GM19025 (cell line): ENCODE results near the gene FRMD4A.
"Not testable (repeated sequence)": the region's sequence is repeated elsewhere in the genome, so short reads cannot be mapped to it uniquely, and the experiment has no call there.

Experiments
- ATAC-seq: cut with Tn5 transposase; IDR thresholded peaks from one replicate; pipeline ENCODE4 v1.9.1; 2021; ENCODE audit warnings: mild to moderate bottlenecking, low read depth, moderate library complexity; ENCODE audit not compliant: unreplicated experiment

FRMD4A gene

DNA sequence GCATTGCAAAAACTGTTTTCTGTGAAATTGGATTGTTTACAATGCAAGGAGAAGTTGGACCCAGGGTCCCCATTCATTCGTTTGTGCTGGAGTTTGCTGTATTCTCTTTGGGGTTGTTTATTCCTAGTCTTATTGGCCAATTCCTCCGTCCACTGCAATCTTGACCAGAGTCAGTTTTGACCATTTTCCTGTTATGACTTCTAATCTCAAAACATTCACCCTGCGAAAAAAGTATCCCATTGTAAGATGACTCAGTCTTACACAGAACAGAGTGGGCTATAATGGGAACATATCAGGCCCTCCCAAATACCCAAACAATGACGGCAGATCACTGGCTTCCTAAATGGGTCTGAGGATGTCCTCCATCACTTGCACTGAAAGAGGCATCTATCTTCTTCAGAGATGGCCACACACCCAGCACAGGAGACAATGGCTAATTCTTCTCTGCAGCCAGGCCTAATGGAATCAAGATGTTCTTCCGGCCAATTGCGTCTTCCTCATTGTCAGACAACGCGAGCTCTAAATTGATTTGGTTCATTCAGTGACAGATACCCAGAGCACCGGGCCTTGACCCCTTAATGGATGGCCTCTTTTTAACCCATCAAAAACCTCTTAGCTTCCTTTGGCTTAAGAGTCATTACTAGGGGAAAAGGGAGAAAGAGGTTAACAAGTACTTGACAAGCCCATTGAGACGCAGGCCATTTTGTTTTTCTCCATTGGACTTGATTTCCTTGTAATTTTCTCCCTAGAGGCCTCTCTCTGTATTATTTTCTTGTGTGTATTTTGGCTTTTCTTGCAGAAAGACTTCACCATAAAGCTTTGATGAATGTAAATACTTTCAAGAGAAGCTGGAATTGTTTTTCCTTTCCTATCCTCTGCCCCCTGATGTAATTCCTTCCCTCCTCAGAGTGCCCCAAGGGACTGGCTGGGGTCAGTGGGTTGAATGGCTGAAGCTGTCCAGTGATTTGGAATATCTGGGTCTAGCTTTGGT, 614.3 kb downstream of the FRMD4A start:
- ATAC-seq: no peak

- not testable (repeated sequence) for ATAC-seq
Observed at GRCh38 chr10:13715596-13715995, 615.1 kb downstream of the FRMD4A start.

DNA sequence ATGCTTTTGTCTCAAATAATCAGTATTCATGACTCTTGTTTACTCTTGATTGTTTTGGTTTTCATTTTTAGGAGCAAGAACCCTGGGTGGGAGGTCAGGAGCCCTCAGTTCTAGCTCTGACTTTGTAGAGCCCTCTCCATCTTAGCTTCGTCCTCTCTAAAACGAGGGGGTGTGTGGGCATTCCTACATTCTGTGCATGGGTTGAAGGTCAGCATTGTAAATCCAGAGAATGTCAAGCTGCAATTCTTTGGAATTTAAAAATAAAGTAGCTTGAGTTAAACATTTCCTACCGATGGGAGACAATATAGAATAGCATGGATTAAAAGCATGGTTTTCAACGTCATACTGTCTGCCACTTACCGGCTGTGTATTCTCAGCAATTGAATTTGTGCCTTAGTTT, 615.6 kb downstream of the FRMD4A start:
- no peak for ATAC-seq

GRCh38 chr10:13712837-13713581, 617.7 kb downstream of the FRMD4A start:
- peak; percentile 80 for ATAC-seq

DNA sequence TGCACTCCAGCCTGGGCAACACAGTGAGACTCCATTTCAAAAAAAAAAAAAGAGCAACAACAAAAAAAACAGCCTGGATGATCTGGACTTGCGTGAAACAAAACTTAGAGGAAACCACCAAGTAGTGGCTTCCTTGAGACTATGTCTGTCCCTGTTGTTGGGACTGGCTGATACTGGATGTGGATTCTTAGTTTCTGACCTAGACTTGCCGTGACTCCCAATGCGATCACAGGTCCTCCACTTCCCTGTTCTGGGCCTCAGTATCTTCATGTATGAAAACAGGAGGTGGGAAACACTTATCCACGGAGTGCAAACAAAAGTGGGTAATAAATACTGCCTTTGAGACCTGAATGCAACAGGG, 618.3 kb downstream of the FRMD4A start:
- no peak for ATAC-seq

- no peak for ATAC-seq
Observed at GRCh38 chr10:13711291-13711690, 619.4 kb downstream of the FRMD4A start.

GRCh38 chr10:13709931-13710650, 620.6 kb downstream of the FRMD4A start:
- ATAC-seq: no peak

- ATAC-seq: no peak
Observed at GRCh38 chr10:13708256-13708990, 622.3 kb downstream of the FRMD4A start.

- ATAC-seq: no peak
Observed at GRCh38 chr10:13707156-13707881, 623.4 kb downstream of the FRMD4A start.

DNA sequence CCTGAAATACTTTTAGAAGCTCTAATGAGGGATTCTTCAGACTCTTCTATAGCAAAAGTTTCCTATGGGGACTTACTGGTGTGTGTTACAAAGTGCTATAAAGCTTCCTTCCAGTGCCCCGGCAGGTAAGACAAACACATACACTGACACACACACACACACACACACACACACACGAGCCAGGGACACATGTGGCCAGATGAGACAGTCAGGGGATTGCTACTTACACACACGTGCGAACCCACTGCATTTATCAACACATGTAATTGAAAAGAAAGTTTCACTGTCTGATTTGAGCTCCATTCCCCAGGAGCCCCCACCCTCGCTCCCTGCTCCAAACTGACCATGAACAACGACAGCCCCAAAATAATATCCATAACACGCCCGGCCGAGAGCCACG, 624.1 kb downstream of the FRMD4A start:
- ATAC-seq: no peak

GRCh38 chr10:13706175-13706574, 624.5 kb downstream of the FRMD4A start:
- no peak for ATAC-seq

DNA sequence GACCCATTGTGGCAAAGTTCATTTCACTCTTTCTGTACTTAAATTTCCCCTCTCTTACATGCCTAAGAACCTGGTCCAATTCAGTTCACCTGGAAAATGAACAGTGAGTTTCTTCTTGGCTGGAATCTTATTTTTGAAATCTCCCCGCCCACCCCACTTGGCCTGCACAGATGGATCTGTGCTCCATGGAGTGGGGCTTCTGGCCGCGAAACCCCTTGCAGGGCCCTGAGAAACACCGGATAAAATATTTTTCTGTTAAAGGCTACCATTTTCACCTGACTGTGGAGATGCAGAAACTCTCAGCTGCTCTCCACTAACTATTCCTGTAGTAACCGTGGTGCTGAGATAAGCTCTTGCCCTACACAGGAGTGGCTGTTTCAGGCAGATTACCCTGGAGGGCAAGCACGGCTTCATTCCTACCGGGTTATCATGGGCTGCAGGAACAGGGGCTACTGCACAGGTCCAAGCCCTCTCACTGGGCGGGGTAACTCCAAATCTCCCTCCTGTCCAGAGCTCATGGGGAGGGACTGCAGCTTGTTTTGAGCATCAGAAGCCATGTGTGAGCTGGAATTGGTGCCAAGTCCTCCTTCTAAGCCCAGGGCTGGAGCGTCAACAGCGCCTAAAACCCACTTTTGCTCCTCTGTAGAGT, 625.1 kb downstream of the FRMD4A start:
- ATAC-seq: no peak

GRCh38 chr10:13704964-13705363, 625.8 kb downstream of the FRMD4A start:
- no peak for ATAC-seq

GRCh38 chr10:13703997-13704536, 626.7 kb downstream of the FRMD4A start:
- no peak for ATAC-seq

- ATAC-seq: no peak
Observed at GRCh38 chr10:13703101-13703818, 627.5 kb downstream of the FRMD4A start.

DNA sequence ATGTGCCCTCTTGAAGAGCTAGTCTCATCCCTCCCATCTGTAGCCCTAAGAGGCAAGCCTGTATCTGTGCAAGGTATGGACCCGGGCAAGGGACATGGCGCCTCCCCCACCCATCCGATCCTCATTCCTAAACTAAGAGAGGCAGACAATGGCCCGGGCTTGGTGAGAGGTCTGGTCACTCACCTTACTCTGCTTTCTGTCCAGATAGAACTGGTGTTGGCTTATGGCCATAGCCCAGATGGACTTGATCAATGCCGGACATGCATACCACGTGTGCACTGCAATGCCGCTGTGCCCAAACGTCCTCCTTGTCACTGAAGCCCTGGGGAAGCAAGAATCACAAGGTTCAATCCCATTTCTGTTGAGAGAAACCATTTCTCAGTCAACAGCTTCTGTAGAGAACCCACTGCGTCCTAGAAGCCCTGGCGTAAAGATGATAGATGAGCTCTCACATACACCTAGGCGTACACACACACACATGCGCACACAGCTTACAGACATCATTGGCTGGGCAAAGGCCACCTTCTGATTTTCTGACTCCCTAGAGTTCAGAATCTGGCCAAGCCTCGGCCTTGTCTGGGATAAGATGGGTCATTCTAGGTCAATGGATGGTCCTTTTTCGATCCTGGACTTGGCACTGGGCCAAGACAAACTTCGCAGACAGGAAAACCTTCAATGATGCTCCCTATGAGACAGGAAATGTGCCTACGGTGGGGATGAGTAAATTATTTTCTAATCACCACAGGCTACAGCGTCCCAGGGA, 629.4 kb downstream of the FRMD4A start:
- no peak for ATAC-seq

- ATAC-seq: no peak
Observed at GRCh38 chr10:13700473-13701144, 630.1 kb downstream of the FRMD4A start.
